Stimulated activated naive CD4-positive, alpha-beta T cell treated with Interleukin-2 at 50 U/mL for 16 hours (primary cell): ENCODE results near the gene XAB2.

Source experiments
- DNase-seq: peaks from one replicate; lab custom pipeline; 2025; lab: John Stamatoyannopoulos, UW

Gene XAB2

GRCh38 chr19:7632340-7633203 is 3.2 kb upstream of the XAB2 start:
- DNase-seq: no peak

DNA sequence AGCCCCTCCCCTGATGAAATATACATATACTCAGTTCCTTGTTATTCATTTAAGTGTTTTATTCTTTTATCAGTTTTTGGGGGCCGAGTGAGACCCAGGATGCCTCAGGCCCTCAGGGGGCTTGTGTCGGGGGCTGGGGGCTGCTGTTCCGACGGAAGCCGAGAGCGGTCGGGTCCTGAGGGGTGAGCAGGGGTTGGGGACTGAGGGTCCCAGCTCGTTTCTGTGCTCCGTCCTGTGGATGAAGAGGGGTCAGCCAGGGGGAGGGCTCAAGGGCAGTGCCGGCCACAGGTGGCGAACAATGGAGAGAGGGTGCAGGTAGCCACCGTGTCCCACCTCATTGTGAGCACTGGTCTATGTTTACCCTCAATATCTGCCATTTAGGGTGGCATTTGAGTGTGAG is 2.2 kb upstream of the XAB2 start:
- DNase-seq: no peak

DNA sequence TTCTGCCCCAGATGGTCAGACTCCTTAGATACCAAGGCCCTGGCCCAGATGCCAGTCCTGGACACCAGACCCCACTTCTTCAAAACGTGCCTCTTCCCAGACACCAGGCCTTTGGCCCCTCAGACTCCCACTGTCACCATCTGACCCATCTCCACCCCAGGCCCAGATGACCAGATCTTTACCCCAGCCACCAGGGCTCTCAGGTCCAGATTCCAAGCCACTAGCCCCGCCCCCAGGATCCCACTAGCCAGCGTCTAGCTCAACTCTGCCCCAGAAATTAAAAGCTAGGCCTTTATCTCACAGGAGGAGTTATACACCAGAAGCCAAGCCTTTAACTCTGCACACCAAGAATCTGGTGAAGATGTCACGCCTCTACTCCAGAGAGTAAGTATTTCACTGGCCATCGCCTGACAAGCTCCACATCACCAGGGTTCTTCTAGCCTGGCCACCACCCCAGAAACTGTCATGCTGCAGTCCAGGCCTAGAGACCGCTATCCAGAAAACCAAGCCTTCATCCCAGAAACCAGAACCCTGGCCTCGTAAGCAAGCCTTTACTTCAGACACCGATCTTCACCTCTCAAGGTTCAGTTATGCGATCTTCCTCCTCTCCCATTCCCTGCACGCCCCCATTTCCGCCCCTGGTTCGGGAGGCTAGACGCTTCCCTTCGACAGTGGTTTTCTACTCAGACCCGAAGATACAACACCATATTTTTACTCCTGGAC is 595 bp downstream of the XAB2 start:
- DNase-seq: no peak

DNA sequence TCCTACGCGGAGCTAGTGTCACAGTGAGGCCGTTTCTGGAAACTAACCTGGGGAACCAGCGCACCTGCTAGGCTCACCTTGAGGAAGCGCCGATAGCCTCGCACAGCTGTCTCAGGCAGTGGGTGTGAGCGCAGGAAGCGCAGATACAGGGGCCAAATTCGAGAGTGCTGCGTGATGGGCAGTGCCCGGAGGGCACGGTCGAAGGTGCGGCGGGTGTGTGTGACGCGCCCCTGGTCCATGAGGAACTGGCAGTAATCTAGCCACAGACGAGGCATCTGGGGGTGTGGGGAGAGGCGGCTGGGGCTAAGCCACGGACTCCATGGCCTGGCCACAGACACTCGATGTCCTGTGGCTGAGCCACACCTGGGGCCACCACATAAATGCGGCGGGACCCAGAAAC is 2.2 kb downstream of the XAB2 start:
- no peak for DNase-seq

GRCh38 chr19:7625763-7626372 is 3.5 kb downstream of the XAB2 start:
- no peak for DNase-seq

DNA sequence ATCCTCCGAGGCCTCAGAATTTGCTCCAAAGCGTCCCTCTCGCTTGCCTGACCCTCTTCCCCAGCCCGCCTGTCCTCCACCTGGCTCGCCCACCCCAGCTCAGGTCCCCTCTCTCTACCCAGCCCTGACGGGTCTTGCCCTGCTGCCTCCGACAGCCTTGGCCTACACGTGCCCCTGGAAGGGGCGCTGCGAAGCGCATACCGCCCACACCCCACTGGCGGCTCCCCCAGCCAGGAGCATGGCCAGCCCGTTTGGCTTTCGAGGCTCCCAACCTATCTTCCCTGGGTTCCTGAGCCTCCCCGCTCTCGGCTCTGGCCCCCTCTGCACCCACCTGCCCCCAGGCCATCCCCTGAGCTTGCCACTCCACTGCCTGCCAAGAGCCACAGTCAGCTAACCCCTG is 4.5 kb downstream of the XAB2 start:
- no peak for DNase-seq

GRCh38 chr19:7623725-7624603 is 5.4 kb downstream of the XAB2 start:
- no peak for DNase-seq

DNA sequence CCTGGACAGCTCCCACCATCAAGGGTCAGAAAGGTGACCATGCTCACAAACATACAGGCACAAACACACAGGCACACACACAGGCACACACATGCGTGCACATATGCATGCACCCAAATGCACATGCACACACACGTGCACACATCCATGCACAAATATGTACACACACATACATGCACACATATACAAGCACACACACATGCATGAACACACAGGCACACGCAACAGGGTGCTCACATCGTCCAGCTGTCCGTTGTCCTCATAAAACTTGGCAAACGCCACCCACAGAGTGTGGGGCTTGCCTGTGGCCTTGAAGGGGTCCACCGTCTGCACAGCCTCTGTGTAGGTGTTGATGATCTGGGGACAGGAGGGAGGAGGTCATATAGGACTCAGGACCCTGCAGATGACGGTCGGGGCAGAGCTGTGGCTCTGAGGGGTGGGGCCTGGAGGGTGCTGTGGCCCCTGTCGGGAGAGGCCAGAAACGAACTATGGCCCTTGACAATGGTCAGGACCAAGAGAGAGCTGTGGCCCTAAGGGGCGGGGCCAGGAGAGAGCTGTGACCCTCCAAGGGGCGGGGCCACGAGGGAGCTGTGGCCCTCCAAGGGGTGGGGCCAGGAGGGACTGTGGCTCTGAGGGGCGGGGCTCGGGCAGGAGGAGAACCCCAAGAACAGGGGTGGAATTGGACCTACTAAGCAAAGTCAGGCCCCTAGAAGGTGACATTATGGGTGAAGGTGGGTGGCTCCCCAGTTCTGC is 6.2 kb downstream of the XAB2 start:
- no peak for DNase-seq

DNA sequence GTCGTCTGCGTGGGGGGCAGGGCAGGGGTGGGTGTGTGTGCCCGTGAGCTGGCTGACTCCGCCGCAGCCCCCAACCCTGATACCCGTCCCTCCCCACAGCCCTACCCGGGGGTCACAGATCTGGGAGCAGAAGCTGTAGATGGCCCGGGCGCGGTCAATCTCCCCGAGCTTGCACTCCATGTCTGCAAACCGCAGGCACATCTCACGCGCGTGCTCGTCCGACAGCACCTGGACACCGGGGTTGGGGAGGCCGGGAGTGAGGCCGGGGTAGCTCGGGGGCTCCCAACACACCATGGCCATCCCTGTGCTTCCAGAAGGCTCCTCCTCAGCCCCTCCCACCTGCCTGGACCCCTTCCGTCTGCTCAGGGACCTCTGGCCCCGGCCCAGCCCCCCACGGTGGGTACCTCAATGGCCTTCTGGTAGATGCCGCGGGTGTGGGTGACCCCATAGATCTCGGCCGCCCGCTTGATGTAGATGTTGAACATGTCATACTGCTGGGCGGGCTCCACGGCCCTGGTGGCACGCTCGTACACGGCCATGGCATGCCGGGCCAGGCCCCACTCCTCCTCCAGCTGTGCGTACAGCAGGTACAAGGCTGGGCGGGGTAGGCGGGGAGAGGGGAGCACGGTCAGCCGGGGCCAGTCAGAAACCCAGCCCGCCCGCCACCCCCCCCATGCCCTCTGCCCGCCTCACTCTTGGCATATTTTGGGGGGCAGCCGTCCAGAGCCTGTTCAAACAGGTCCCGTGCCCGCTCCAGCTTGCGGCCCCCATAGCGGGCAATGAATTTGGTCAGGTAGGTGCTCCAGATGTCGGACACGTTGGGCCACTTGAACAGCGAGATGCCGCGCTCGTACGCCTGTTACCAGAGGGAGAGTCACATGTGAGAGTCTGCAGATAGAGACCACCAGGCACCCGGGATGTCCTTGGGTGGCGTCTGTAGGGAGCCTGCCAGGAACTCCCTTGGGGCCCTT is 8.6 kb downstream of the XAB2 start:
- no peak for DNase-seq

DNA sequence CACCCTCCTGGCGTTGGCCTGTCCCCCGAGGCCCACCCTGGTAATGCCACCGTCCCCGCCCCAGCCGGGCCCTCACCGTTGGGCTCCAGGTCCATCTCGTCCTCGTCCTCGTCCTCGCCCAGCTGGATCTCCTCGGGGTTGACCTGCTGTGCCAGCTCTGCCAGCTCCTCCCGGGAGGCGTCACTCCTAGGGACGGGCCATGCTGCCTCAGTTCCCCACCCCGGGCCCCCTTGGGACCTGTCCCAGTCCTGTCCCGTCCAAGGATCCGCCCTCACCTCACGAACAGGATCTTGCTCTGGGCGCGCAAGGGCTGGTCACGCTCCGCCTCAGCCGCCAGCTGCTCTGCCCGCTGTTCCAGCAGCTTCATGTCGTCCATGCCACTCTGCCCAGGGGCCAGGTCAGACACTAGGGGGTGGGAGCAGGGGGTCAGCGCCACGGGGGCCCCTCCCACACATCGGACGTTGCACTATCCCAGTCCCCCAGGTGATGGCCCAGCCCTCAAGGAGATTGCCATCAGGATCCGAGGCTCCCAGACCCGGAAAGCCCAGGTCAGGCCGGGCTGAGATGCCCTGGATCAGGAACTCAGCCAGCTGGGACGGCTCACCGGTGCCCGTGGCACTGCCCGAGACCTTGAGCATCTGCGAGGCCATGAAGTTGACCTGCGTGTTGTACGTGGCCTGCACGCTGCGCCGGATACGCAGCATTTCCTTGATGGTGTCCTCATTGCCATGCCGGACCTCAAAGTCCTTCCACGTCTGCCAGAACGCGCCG is 9.5 kb downstream of the XAB2 start:
- no peak for DNase-seq

DNA sequence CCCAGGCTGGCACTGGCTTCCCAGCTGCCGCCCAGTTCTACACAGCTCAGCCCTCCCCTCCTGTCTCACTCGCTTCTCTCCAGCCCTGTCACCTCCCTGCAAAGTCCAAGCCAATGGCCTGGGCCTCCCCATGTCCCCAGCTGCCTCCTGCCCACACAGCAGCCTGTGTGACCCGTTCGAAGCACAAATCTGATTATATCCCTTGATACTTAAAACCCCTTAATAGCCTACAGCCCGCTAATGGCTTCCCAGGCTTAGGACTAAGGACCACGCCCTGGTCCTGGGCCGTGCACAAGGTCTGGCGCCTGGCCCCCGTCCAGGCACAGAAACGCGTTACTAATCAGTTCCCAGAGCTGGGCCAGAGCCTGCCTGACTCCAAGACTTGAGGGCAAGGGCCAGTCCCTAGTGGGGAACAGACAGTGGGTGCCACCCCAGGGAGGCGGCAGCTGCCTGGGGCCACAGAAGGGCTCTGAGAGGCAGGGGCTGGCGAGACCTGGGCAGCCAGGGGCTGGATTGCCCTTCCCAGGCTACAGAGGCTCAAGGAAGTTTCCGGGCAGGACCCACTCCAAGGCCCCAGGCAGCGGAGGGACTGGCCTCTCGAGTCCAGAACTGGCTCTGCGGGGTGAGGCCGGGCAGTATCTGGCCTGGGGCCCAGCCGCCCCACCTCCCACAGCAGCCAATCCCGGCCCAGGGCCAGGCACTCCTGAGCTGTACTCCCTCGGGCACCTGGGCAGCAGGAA is 10.4 kb downstream of the XAB2 start:
- DNase-seq: no peak

GRCh38 chr19:7618348-7618747 is 11.0 kb downstream of the XAB2 start:
- no peak for DNase-seq

DNA sequence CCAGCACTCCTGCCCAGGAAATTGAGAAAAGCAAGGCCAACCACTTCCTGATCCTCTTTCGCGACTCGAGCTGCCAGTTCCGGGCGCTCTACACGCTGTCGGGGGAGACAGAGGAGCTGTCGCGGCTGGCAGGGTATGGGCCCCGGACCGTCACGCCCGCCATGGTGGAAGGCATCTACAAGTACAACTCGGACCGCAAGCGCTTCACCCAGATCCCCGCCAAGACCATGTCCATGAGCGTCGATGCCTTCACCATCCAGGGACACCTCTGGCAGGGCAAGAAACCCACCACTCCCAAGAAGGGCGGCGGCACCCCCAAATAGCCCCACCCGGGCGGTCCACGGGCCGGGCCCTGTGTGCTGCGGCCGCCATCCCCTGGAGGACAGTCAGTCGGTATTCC is 11.6 kb downstream of the XAB2 start:
- DNase-seq: no peak

- no peak for DNase-seq
Measured at GRCh38 chr19:7617172-7617571, 12.2 kb downstream of the XAB2 start.

GRCh38 chr19:7614859-7615741 is 14.2 kb downstream of the XAB2 start:
- DNase-seq: no peak

DNA sequence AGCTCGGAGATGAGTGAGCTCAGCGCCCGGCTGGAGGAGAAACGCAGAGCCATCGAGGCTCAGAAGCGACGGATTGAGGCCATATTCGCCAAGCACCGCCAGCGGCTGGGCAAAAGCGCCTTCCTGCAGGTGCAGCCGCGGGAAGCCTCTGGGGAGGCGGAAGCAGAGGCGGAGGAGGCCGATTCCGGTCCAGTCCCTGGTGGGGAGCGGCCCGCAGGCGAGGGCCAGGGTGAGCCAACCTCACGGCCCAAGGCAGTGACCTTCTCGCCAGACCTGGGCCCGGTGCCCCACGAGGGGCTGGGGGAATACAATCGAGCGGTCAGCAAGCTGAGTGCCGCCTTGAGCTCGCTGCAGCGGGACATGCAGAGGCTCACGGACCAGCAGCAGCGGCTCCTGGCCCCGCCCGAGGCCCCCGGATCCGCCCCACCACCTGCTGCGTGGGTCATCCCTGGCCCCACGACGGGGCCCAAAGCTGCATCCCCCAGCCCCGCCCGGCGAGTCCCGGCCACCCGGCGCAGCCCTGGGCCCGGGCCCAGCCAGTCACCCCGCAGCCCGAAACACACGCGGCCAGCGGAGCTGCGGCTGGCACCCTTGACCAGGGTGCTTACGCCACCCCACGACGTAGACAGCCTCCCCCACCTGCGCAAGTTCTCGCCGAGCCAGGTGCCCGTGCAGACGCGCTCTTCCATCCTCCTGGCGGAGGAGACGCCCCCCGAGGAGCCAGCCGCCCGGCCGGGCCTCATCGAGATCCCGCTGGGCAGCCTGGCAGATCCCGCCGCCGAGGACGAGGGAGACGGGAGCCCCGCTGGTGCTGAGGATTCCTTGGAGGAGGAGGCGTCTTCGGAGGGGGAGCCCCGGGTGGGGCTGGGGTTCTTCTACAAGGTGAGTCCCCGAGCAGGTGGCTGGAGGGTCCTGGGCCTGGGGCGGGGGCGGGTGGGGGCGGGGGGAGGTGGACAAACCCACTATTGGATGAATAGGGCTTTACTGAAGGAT is 16.8 kb downstream of the XAB2 start:
- no peak for DNase-seq
